8988T (cell line): Measurements from ENCODE around the gene PPP1R3F.
"Not testable (repeated sequence)": the region's sequence is repeated elsewhere in the genome, so short reads cannot be mapped to it uniquely, and the experiment has no call there.

Source experiments
- DNase-seq: peaks from one replicate; pipeline ENCODE4 v3.0.0; 2011

The PPP1R3F gene

DNA sequence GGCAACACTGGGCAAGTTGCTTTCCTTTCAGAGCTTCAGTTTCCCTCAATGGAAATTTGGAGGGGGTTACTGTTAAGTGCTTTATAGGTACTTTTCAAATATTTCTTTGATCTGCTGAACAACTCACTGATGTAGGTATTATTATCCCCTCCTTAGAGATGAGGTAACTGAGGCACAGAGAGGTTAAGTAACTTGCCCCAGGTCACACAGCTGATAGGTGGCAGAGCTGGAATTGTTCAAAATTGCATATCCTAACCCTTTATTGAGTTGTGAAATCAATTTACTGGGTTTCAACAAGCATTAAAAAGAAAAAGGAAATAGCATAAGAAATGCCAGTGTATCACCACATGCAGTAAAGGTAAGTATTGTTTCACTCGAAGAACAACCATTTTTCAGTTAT lies 6.6 kb downstream of the PPP1R3F start:
- DNase-seq, result no peak

- no peak for DNase-seq
Measured at GRCh38 chrX:49276671-49277534, 7.3 kb downstream of the PPP1R3F start.

DNA sequence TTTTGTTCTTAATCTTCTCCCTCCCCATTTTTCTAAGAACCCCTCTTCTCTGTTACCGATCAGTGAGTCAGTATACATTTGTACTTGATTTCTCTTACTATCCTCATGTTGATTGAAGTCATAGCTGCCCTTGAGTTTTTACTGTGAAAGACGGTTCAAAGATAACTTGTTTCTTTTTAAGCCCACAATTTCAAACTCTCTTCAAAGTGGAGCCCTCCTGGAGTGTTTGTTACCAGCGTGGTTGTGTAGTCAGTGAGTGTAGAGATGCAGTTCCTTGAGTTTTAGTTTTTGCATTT lies 7.9 kb downstream of the PPP1R3F start:
- DNase-seq, result no peak

DNA sequence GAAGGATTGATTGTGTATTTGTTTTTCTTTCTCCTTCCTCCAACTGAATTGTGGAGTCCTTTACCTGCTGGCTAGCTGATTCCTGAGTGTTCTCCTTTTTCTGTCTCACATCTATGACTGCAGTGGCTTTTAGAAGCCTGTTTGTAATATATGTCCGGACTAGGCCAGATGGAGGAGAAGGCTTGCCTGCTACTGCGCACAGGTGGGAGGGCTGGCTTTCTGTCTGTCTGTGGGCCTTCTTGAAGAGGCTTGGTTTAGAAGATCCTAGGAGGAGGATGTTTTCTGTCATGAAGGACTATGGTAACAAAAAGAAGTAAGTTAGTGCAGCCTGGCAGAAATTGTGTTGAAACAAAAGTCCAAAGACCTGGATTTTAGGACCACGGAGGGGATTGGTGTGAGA lies 8.5 kb downstream of the PPP1R3F start:
- no peak for DNase-seq

GRCh38 chrX:49282647-49283011 lies 13.0 kb downstream of the PPP1R3F start:
- no peak for DNase-seq

DNA sequence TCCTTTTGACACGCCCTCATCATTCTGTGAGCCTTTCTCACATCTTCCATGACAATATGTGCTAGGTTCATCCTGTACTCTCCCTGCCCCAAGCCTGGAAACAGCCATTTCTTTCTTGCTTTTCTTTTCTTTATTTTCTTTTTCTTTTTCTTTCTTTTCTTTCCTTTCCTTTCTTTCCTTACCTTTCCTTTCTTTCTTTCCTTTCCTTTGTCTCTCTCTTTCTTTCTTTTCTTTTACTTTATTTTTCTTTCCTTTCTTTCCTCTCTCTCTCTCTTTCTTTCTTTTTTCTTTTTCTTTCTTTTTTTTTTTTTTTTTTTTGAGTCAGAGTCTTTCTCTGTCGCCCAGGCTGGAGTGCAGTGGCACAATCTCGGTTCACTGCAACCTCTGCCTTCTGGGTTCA lies 14.6 kb downstream of the PPP1R3F start:
- DNase-seq, result no peak

DNA sequence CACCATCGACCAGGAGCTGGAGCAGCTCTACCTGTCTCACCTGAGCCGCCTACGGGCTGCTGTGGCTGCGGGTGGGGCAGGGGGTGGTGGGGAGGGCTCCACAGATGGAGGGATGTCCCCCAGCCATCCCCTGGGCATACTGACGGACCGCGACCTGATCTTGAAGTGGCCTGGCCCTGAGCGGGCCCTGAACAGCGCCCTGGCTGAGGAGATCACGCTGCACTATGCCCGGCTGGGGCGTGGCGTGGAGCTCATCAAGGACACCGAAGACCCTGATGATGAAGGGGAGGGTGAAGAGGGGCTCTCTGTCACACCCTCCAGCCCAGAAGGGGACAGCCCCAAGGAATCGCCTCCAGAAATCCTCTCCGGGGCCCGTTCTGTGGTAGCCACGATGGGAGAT lies 16.5 kb downstream of the PPP1R3F start:
- DNase-seq, result no peak

DNA sequence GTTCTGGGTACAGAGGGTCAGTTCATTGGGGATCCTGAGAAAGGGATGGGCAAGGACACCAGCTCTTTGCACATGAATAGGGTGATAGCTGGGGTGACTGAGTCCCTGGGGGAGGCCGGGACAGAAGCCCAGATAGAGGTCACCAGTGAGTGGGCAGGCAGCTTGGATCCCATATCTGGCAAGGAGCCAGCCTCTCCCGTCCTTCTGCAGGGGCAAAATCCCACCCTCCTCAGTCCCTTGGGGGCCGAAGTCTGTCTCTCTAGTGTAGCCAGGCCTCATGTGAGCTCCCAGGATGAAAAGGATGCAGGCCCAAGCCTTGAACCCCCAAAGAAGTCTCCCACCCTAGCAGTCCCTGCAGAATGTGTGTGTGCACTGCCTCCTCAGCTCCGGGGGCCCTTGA lies 17.0 kb downstream of the PPP1R3F start:
- no peak for DNase-seq

GRCh38 chrX:49287665-49288064 lies 18.1 kb downstream of the PPP1R3F start:
- DNase-seq, result no peak

- DNase-seq, result no peak
Measured at GRCh38 chrX:49290215-49290614, 20.6 kb downstream of the PPP1R3F start.

DNA sequence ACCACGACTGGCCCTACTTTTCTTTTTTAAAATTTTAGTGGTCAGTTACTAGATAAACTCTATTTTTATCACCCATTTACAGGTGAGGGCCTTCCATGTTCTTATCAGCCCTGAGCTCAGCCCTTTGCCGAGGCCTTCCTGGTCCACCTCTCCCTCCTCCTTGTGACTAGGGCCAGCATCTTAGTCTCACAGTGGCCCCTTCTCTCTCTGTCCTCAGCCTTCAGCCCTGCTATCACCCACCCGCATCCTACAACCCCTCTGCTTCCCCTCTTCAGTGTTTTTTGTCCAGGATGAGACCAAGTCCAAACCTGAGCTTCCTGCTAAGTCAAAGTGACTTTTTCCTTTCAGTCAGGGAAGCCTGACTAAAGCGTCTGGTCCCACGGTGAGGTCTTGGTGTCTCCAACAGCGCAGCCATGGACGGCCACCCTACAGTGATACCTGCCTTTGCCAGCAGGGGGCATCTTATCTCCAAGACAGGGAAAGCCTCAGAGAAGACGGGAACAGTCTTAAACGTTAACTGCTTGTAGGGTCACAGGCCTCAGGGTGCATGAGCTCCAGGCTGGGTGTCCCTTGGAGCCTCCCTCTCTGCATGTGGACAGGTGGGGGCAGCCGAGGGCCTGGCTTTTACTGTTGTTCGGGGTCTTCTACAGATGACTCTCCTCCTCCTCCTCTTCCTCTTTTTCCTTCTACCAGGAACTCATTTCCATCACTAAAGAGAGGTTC lies 22.2 kb downstream of the PPP1R3F start:
- DNase-seq, result no peak

GRCh38 chrX:49292400-49293362 lies 23.1 kb downstream of the PPP1R3F start:
- DNase-seq, result no peak

GRCh38 chrX:49299293-49299692 lies 29.7 kb downstream of the PPP1R3F start:
- not testable (repeated sequence) for DNase-seq

- no peak for DNase-seq
Measured at GRCh38 chrX:49300703-49301102, 31.1 kb downstream of the PPP1R3F start.

DNA sequence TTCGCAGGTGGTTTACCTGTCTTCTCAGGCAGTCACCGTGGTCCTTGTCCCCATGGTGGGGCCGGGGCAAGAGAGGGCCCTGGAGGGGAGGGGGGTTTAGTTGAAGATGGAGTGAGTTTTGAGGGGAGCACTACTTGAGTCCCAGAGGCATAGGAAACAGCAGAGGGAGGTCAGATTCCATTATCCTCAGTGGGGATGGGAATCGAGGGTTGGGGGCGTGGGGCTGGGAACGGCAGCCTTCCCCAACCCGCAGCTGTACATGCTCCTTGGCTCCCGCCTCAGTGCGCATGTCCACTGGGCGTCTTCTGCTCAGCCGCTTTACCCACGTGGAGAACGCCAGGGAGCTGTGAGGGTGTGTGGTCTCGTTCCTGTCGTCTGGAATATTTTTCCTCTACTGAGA lies 33.8 kb downstream of the PPP1R3F start, which contains the start of gene GAGE10:
TSS of gene GAGE10 (plus strand) at position 301 of the 400 bp plus-strand sequence. CDS start 1,214 bp downstream, outside the sequence.
- no peak for DNase-seq

DNA sequence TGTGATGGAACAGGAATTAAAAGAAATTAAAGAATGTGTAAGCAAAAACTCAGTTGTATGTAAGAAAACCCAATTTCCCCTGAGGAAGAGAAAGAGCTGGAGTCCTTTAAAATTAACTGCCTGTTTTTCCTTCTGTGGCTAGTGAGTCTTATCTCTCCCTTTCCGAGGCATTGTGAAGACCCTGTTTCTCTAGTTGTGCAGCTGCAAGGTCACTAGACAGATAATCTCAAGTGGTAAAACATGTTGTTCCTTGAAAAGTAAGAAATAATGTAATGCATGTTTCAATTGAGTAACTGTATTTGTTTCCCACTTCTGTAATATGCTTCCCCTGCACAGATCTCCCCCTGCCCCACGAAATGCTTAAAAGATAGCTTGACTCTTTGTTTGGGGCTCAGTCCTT lies 38.2 kb downstream of the PPP1R3F start:
- not testable (repeated sequence) for DNase-seq

DNA sequence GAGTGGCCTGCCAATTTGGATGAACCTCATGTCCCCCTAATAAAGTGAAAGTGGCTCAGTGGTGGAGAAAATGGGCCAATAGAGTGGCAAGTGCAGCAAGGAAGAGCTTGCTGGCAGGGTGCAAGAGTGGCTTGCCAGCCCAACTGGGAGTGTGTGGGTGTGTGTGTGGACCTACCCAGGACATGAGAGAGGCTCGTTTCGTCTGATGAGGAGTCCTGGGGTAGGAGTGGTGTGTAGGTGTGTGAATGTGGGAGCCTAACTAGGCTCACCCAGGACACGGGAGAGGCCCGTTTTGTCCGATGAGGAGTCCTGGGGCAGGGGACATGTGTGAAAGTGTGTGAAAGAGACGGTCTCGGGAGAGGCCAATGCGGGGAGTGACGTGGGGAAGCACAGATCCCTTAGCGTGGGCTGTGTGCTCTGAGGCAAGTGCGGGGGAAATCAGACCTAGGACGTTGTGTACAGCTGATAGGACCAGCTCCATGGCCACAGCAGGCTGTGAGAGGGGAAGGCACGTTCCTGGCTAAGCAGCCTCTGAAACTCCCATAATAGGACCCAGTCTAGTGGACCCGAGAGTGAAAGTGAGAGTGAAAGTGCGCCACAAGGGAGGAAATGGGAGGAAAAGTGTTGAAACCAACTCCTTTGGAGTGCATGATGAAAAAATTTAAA lies 39.1 kb downstream of the PPP1R3F start:
- no peak for DNase-seq

DNA sequence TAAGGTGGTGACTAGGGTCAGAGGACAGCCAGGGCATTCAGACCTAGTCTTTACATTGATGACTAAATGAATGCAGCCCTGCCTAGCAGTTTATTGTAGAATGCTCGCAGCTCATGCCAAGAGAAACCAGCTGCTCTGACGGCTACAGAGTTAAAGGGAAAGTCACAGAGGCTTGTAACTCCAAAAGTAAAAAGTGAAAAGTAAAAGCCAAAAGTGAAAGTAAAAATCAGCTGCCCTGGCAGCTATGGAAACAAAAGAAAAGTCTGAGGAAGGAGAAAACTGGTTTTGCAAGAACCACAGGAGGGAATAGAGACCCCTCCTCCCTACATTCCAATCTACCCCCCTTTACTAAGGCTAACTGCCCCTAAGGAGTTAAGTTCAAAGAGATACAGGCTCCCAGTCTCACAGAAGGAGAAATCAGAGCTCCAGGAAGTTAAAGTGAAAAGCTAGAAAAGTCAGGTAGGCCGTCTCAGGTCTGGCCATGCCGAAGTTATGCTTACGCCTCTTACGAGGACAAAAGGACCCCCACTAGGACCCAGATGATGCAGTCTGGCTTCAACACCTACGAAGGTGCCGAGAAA lies 39.9 kb downstream of the PPP1R3F start:
- DNase-seq, result no peak

DNA sequence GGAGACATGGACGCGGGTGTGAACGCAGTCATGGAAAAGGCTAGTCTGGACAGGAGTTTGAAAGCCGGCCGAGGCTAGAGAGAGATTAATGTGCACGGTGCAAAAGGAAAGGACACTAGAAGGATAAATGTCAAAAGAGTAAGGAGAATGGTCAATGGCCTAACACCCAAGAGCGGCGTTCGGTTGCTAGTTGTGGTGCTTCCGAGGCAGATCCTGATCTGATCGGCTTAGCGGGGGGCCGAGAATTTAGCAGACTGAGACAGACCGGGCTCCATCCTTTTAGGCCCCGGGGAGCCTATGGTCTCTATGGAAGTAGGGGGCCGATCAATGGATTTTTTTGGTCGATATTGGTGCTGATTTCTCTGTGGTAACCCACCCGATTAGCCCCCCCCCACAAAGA lies 40.8 kb downstream of the PPP1R3F start:
- no peak for DNase-seq

DNA sequence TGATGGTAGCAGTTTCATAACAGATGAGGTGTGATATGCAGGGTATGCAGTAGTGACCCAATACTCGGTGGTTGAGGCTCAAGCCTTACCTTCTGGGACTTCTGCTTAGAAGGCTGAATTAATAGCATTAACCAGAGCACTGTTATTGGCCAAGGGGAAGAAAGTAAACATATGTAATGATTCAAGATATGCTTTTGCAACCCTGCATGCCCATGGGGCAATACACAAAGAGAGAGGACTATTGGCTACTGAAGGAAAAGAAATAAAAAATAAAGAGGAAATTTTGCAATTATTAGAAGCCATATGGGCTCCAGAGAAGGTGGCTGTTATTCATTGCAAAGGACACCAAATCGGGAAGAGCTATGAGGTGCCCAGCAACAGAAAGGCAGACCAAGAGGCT lies 42.6 kb downstream of the PPP1R3F start:
- DNase-seq, result no peak

DNA sequence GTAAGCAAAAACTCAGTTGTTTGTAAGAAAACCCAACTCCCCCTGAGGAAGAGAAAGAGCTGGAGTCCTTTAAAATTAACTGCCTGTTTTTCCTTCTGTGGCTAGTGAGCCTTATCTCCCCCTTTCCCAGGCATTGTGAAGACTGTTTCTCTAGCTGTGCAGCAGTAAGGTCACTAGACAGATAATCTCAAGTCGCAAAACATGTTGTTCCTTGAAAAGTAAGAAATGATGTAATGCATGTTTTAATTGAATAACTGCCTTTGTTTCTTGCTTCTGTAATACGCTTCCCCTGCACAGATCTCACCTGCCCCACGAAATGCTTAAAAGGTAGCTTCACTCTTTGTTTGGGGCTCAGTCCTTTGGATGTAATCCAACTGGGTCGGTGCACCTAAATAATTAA lies 46.5 kb downstream of the PPP1R3F start:
- DNase-seq, result no peak

DNA sequence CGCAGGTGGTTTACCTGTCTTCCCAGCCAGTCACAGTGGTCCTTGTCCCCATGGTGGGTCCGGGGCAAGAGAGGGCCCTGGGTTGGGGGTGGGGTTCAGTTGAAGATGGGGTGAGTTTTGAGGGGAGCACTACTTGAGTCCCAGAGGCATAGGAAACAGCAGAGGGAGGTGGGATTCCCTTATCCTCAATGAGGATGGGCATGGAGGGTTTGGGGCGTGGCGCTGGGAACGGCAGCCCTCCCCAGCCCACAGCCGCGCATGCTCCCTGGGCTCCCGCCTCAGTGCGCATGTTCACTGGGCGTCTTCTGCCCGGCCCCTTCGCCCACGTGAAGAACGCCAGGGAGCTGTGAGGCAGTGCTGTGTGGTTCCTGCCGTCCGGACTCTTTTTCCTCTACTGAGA lies 52.1 kb downstream of the PPP1R3F start, which contains the start of gene GAGE12J:
TSS of gene GAGE12J (plus strand) at position 301 of the 400 bp plus-strand sequence. CDS start 1,157 bp downstream, outside the sequence.
- DNase-seq, result not testable (repeated sequence)
